ENCODE measurements around the gene DIO1. TPM values are rescaled to one million over a fixed set of nuclear protein-coding genes. Genes with fewer than 3 reads are reported as not detected.

Gene DIO1
- total RNA-seq (not detected), polyA plus RNA-seq (not detected)

DNA sequence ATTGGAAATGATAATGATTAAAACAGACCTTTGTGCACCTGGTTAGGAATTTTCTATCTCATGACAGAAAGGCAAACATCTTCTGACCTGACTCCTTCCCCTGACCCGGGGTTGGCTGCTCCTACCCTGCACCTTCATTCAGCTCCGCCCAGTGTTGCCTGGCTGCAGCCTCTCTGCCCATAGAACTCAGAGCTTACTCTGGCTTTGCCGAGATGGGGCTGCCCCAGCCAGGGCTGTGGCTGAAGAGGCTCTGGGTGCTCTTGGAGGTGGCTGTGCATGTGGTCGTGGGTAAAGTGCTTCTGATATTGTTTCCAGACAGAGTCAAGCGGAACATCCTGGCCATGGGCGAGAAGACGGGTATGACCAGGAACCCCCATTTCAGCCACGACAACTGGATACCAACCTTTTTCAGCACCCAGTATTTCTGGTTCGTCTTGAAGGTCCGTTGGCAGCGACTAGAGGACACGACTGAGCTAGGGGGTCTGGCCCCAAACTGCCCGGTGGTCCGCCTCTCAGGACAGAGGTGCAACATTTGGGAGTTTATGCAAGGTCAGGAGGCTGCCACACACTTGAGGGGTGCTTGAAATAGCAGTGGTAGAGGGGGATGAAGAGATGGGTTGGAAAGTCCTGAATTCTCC is at the start of gene DIO1:
DIO1 (plus strand) TSS at position 189 of the 638 bp plus-strand sequence; CDS start at position 213, 24 bp downstream.
- Histone ChIP-seq H3K4me1 (ENCODE audit: insufficient read depth, low read length) (peaks cover 10% of the 10 kb centered on the region), H3K27ac (ENCODE audit: low read depth, low read length) (no peak within 1 kb of the TSS), H3K36me3 (ENCODE audit: insufficient read depth, low read length) (no peaks in the 10 kb centered on the region), H3K4me3 (ENCODE audit: low read length) (no peak within 1 kb of the TSS), H3K9me3 (ENCODE audit: low read length) (no peaks in the 10 kb centered on the region), H3K27me3 (ENCODE audit: insufficient read depth, low read length, poor library complexity, severe bottlenecking) (no peaks in the 10 kb centered on the region)
- Mint-ChIP-seq H3K4me3 (peak within 1 kb of the TSS in 1 of 7 donors; percentile 52), H3K36me3 (peaks cover 0 to 7% (median 3%) of the 10 kb centered on the region in 3 donors), H3K27me3 (peaks cover 1 to 6% of the 10 kb centered on the region in 2 donors), H3K27ac (peak within 1 kb of the TSS in 1 of 8 donors; percentile 33), H3K9me3 (no peaks in the 10 kb centered on the region), H3K4me1 (peaks cover 14 to 17% (median 15%) of the 10 kb centered on the region in 3 donors)
- POLR2A ChIA-PET: no interaction called here
- CTCF ChIA-PET: no interaction called here
- no peak for DNase-seq

DNA sequence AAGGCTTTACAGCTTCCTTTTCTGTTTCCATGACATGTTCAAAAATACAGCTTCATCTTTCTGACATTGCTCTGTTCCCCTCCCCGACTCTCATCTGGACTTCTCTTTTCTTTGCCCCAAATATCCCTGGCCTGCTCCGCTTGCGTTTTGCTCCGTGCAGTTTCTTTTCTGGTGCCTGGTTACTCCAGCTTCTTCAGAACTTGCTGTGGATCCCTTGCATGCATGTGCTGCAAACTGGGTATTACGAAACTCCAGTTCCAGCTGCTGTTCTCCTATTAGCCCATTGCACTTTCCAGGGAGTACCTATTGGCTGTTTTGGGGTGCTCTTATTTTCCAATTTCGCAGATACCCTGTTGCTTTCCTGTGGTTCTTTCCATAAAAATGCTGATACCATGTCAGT is 46.0 kb upstream of the DIO1 start:
- H3K4me1 Mint-ChIP-seq: no peaks in the 10 kb centered on the region
- POLR2A ChIA-PET: no interaction called here
- CTCF ChIA-PET: interaction anchor here (1.5 kb wide), 1 partner anchor 13 kb away, joined by 4 read pairs; no protein-coding TSS in a partner anchor
- no peaks in the 10 kb centered on the region for H3K9me3 Mint-ChIP-seq
- no peak overlapping the region for H3K4me3 Mint-ChIP-seq
- Histone ChIP-seq H3K9me3 (ENCODE audit: low read length) (no peaks in the 10 kb centered on the region), H3K4me1 (ENCODE audit: insufficient read depth, low read length) (no peaks in the 10 kb centered on the region), H3K4me3 (ENCODE audit: low read length) (no peak overlapping the region), H3K36me3 (ENCODE audit: insufficient read depth, low read length) (no peaks in the 10 kb centered on the region), H3K27ac (ENCODE audit: low read depth, low read length) (no peak overlapping the region), H3K27me3 (ENCODE audit: insufficient read depth, low read length, poor library complexity, severe bottlenecking) (no peaks in the 10 kb centered on the region)
- H3K36me3 Mint-ChIP-seq: peaks cover 0 to 26% (median 24%) of the 10 kb centered on the region in 3 donors
- H3K27me3 Mint-ChIP-seq: peaks cover 4 to 7% of the 10 kb centered on the region in 2 donors
- H3K27ac Mint-ChIP-seq: peak overlapping the region in 1 of 8 donors; percentile 61
- no peak for DNase-seq

DNA sequence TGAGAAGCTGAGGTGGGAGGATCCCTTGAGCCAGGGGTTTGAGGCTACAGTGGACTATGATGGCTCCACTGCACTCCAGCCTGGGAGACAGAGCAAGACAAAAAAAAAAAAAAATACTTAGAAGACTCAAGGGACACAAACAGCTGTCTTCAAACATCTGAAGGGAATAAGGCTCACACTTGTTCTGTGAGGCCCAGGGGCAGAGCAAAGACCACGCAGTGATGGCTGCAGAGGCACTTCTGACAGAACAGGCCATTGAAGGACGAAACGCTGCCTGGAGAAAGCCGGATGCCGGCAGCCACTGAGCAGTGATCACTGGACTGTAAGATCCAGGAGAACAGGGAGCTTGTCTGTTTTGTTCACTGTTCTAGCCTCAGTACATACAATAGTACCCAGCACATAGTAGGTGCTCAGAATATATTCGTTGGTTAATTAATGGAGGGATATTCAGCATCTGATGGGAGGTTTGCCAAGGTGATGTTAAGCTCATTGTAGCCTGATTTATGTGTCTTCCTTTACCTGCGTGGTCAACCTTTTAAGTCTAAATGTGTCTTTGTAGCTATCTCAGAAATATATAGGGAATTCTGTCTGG is 43.8 kb upstream of the DIO1 start:
- H3K36me3 ChIP-seq (ENCODE audit: insufficient read depth, low read length): peaks cover 10% of the 10 kb centered on the region
- H3K27me3 ChIP-seq (ENCODE audit: insufficient read depth, low read length, poor library complexity, severe bottlenecking): no peaks in the 10 kb centered on the region
- DNase-seq: no peak
- no peak overlapping the region for H3K4me3 Mint-ChIP-seq
- H3K9me3 Mint-ChIP-seq: no peaks in the 10 kb centered on the region
- peak overlapping the region in 2 of 8 donors; percentile 3 to 43 for H3K27ac Mint-ChIP-seq
- no peak overlapping the region for H3K4me3 ChIP-seq (ENCODE audit: low read length)
- CTCF ChIA-PET: interaction anchor here (1.9 kb wide), 1 partner anchor 11 kb away, joined by 10 read pairs; no protein-coding TSS in a partner anchor
- peaks cover 0 to 44% (median 32%) of the 10 kb centered on the region in 3 donors for H3K36me3 Mint-ChIP-seq
- H3K27ac ChIP-seq (ENCODE audit: low read depth, low read length): no peak overlapping the region
- peaks cover 0 to 2% of the 10 kb centered on the region in 2 donors for H3K27me3 Mint-ChIP-seq
- H3K4me1 Mint-ChIP-seq: no peaks in the 10 kb centered on the region
- H3K9me3 ChIP-seq (ENCODE audit: low read length): no peaks in the 10 kb centered on the region
- POLR2A ChIA-PET: no interaction called here
- no peaks in the 10 kb centered on the region for H3K4me1 ChIP-seq (ENCODE audit: insufficient read depth, low read length)

DNA sequence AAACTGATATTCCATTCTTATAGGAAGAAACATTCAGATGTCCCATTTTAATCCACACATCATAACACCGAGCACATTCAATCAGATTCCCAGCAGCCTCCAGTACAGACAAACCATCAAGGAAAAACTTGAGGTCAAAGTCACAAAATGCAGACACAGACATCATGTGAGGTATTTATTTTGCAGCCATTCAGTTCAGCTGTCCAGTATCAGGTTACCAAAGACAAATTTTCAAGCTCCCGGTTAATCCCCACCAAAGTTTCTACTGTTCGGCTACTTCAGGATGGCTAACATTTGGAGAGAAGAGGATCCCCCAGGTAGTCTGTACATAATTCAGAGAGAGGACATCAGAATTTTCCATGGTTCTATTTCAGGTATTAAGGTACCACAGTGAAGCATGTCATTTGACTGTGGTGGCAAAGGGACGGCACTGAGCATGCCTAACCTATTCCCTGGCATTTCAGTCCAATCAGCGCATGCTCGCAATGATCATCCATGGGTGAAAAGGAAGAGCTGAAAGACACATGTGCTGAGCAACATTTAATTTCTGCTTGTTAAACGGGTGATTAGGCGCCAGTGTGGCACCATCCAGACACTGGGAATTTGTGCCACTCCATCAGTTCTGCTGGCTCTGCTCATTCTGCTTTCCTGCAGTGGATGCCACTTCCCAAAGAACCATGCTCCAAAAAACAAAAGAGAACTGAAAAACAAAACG is 42.3 kb upstream of the DIO1 start:
- no peaks in the 10 kb centered on the region for H3K27me3 Mint-ChIP-seq
- Histone ChIP-seq H3K27ac (ENCODE audit: low read depth, low read length) (no peak overlapping the region), H3K9me3 (ENCODE audit: low read length) (no peaks in the 10 kb centered on the region), H3K4me3 (ENCODE audit: low read length) (no peak overlapping the region), H3K27me3 (ENCODE audit: insufficient read depth, low read length, poor library complexity, severe bottlenecking) (no peaks in the 10 kb centered on the region), H3K36me3 (ENCODE audit: insufficient read depth, low read length) (peaks cover 15% of the 10 kb centered on the region), H3K4me1 (ENCODE audit: insufficient read depth, low read length) (no peaks in the 10 kb centered on the region)
- DNase-seq: no peak
- POLR2A ChIA-PET: no interaction called here
- H3K4me1 Mint-ChIP-seq: no peaks in the 10 kb centered on the region
- peaks cover 4 to 58% (median 36%) of the 10 kb centered on the region in 3 donors for H3K36me3 Mint-ChIP-seq
- no peak overlapping the region for H3K4me3 Mint-ChIP-seq
- no peaks in the 10 kb centered on the region for H3K9me3 Mint-ChIP-seq
- CTCF ChIA-PET: interaction anchor here (1.9 kb wide), 1 partner anchor 10 kb away, joined by 10 read pairs; no protein-coding TSS in a partner anchor
- peak overlapping the region in 2 of 8 donors; percentile 12 to 61 for H3K27ac Mint-ChIP-seq

DNA sequence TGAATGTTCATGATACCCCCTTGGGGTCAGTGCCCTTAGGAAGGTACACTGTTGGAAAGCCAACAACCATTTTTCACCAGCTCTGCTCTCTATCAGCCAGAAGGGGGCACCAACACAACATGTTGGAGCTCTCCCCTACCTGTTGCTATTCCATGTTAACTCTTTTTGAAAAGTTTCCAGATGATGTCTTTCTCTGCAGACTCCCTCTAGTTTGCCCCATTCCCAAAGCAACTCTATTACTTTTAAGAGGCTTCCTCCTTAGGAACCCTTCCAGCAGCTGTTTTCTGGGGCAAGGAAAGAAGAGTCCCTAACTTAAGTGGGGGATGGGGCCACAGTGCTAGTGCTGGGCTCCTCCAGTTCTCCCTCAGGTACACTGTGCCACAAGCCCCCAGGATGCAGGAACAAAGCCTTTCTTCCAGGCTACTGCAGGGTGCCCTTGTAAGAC is 33.0 kb upstream of the DIO1 start:
- H3K4me3 Mint-ChIP-seq: no peak overlapping the region
- peak in 4 of 5 donors; percentile 31 to 64 (median 46) for DNase-seq
- no peak overlapping the region for H3K4me3 ChIP-seq (ENCODE audit: low read length)

DNA sequence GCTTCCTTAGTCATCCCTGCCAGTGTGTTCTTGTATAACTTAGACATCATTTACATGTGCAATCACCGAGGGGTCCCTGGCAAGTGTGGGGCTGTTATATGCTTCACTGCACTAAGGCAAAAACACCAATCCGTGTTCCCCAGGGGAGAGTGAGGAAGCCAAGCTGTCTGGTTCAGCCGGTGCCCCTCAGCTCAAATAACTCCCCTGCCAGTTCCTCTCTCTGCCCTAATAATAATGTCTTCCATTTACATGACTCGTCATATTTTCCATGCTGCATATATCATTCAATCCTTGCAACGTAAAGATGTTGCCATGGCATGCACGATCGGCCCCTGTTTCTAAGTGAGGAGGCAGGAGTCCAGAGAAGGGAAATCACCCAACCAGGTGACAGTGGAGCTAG is 31.5 kb upstream of the DIO1 start:
- Histone ChIP-seq H3K36me3 (ENCODE audit: insufficient read depth, low read length) (peaks cover 10% of the 10 kb centered on the region), H3K9me3 (ENCODE audit: low read length) (no peaks in the 10 kb centered on the region), H3K27ac (ENCODE audit: low read depth, low read length) (no peak overlapping the region), H3K27me3 (ENCODE audit: insufficient read depth, low read length, poor library complexity, severe bottlenecking) (no peaks in the 10 kb centered on the region), H3K4me3 (ENCODE audit: low read length) (no peak overlapping the region), H3K4me1 (ENCODE audit: insufficient read depth, low read length) (no peaks in the 10 kb centered on the region)
- no peaks in the 10 kb centered on the region for H3K27me3 Mint-ChIP-seq
- peaks cover 5 to 47% (median 16%) of the 10 kb centered on the region in 3 donors for H3K36me3 Mint-ChIP-seq
- POLR2A ChIA-PET: no interaction called here
- peaks cover 0 to 4% (median 3%) of the 10 kb centered on the region in 3 donors for H3K4me1 Mint-ChIP-seq
- H3K4me3 Mint-ChIP-seq: no peak overlapping the region
- no peak for DNase-seq
- H3K27ac Mint-ChIP-seq: peak overlapping the region in 2 of 8 donors; percentile 12 to 32
- CTCF ChIA-PET: interaction anchor here (1.5 to 6.9 kb wide), 4 partner anchors 12 to 626 kb away, joined by 4 to 81 read pairs (median 7); no protein-coding TSS in a partner anchor
- H3K9me3 Mint-ChIP-seq: no peaks in the 10 kb centered on the region

More for the DNA sequence above, 33.0 kb upstream of the DIO1 start:
- ChIA-PET CTCF (interaction anchor here (0.8 to 6.9 kb wide), 21 partner anchors 9 to 952 kb away, joined by 3 to 81 read pairs (median 4); partner anchors contain the start of genes IFT25 and LRRC42), POLR2A (no interaction called here)
- Mint-ChIP-seq H3K27me3 (no peaks in the 10 kb centered on the region), H3K27ac (peak overlapping the region in 1 of 8 donors; percentile 9), H3K9me3 (no peaks in the 10 kb centered on the region), H3K36me3 (peaks cover 8 to 49% (median 18%) of the 10 kb centered on the region in 3 donors), H3K4me1 (peaks cover 0 to 4% (median 3%) of the 10 kb centered on the region in 3 donors)
- Histone ChIP-seq H3K27ac (ENCODE audit: low read depth, low read length) (no peak overlapping the region), H3K27me3 (ENCODE audit: insufficient read depth, low read length, poor library complexity, severe bottlenecking) (no peaks in the 10 kb centered on the region), H3K36me3 (ENCODE audit: insufficient read depth, low read length) (peaks cover 12% of the 10 kb centered on the region), H3K4me1 (ENCODE audit: insufficient read depth, low read length) (no peaks in the 10 kb centered on the region), H3K9me3 (ENCODE audit: low read length) (no peaks in the 10 kb centered on the region)

DNA sequence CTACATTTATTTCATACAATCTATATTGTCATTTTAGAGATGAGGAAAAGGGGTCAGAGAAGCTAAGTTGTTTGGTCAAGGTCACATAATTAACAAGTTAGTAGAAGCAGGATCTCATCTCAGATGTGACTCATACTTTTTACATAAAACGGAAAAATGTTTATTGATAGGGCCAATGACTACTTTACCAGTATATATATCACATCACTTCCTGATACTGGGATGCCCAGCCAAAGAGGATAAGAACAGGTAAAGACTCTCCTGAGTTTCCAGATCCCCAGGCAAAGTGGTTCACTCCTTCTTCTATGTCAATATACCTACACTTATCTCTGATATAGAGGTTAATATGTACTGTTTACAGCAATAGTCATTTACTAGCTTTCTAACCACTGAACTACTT is 25.4 kb upstream of the DIO1 start:
- H3K4me1 ChIP-seq (ENCODE audit: insufficient read depth, low read length): no peaks in the 10 kb centered on the region
- no peak overlapping the region for H3K4me3 ChIP-seq (ENCODE audit: low read length)
- Mint-ChIP-seq H3K27me3 (no peaks in the 10 kb centered on the region), H3K9me3 (no peaks in the 10 kb centered on the region), H3K36me3 (peaks cover 12 to 73% (median 32%) of the 10 kb centered on the region in 3 donors), H3K27ac (peak overlapping the region in 1 of 8 donors; percentile 44), H3K4me3 (no peak overlapping the region), H3K4me1 (no peaks in the 10 kb centered on the region)
- POLR2A ChIA-PET: no interaction called here
- CTCF ChIA-PET: interaction anchor here (1.1 to 1.7 kb wide), 3 partner anchors 8 to 181 kb away, joined by 3 to 7 read pairs (median 3); no protein-coding TSS in a partner anchor
- peaks cover 13% of the 10 kb centered on the region for H3K36me3 ChIP-seq (ENCODE audit: insufficient read depth, low read length)
- no peak for DNase-seq
- no peaks in the 10 kb centered on the region for H3K9me3 ChIP-seq (ENCODE audit: low read length)
- H3K27ac ChIP-seq (ENCODE audit: low read depth, low read length): no peak overlapping the region
- no peaks in the 10 kb centered on the region for H3K27me3 ChIP-seq (ENCODE audit: insufficient read depth, low read length, poor library complexity, severe bottlenecking)

Data from CD8-positive, alpha-beta memory T cell (primary cell).